NT2/D1 (cell line): ENCODE measurements around the gene ETV3.

Experiments used
- YY1 ChIP-seq: IDR thresholded peaks from 2 replicates; pipeline ENCODE4 v1.6.1; 2011; ENCODE audit not compliant: insufficient read length, insufficient read depth
- ZNF274 ChIP-seq: IDR thresholded peaks from 2 replicates; pipeline ENCODE4 v1.6.1; 2011; ENCODE audit warnings: mild to moderate bottlenecking, low read depth, low read length

DNA sequence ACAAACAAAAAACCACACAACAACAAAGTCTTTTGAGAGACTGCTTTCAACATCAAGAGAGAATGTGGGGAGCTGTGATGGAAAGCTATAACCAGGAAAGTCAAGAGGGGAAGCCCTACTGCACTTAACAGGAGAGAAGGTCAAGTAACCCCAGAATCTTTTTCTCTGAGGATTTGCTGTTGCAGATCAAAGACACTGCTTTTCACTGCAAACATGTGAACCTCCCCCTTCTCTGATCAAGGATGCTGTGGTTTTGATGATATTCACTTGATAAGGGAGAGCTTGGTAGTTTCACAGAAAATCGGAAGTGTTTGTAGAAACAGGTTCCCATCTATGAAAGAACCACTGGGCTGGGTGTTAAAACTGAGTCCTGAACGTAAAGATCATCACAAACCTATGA, 4.8 kb downstream of the ETV3 start:
- no peak for TF ChIP-seq YY1
- TF ChIP-seq ZNF274 = no peak
